GM23338 (cell line): Measurements from ENCODE around the gene JARID2. TPM values are rescaled to one million over a fixed set of nuclear protein-coding genes. Genes with fewer than 3 reads are reported as not detected.
A peak's percentile ranks its signal among the peaks of the same experiment; 100 is the strongest.

ENCODE experiments used
- ATAC-seq: fragments of 200-7000 bp; cut with Tn5 transposase; 3 replicates; pipeline ENCODE4 v1.9.1; 2020
- DNase-seq: peaks from one replicate; pipeline ENCODE4 v3.0.0-alpha.2; 2015; ENCODE audit warnings: low spot score
- H2AFZ ChIP-seq: fragments of 200-600 bp; sonication (generic); 2 replicates; pipeline ENCODE4 v1.8.0; 2016; ENCODE audit warnings: antibody characterized with exemption, mild to moderate bottlenecking, moderate library complexity
- H3F3A ChIP-seq: fragments of 200-600 bp; sonication (generic); replicated peaks from 2 replicates; pipeline ENCODE4 v1.8.0; 2017; ENCODE audit warnings: antibody characterized with exemption, mixed run types, low read depth
- H3K27ac ChIP-seq: fragments of 200-600 bp; sonication (generic); 2 replicates; pipeline ENCODE4 v1.6.1; 2016; ENCODE audit warnings: low read depth
- H3K27me3 ChIP-seq: fragments of 200-600 bp; sonication (generic); 2 replicates; pipeline ENCODE4 v1.8.0; 2016; ENCODE audit warnings: mild to moderate bottlenecking, mixed run types, moderate library complexity; ENCODE audit not compliant: insufficient read depth
- H3K36me3 ChIP-seq: fragments of 200-600 bp; sonication (generic); 2 replicates; pipeline ENCODE4 v1.8.0; 2016; ENCODE audit warnings: mild to moderate bottlenecking; ENCODE audit not compliant: insufficient read depth
- H3K4me1 ChIP-seq: fragments of 200-600 bp; sonication (generic); 2 replicates; pipeline ENCODE4 v1.8.0; 2016; ENCODE audit warnings: mild to moderate bottlenecking, moderate library complexity; ENCODE audit not compliant: insufficient read depth
- H3K4me2 ChIP-seq: fragments of 200-600 bp; sonication (generic); 2 replicates; pipeline ENCODE4 v1.7.1; 2017; ENCODE audit warnings: mixed run types
- H3K4me3 ChIP-seq: fragments of 200-600 bp; sonication (generic); 2 replicates; pipeline ENCODE4 v1.6.1; 2016; ENCODE audit warnings: mixed run types
- H3K79me2 ChIP-seq: fragments of 200-600 bp; sonication (generic); replicated peaks from 2 replicates; pipeline ENCODE4 v1.8.0; 2017; ENCODE audit warnings: mild to moderate bottlenecking; ENCODE audit not compliant: insufficient read depth
- H3K9me2 ChIP-seq: fragments of 200-600 bp; sonication (generic); 2 replicates; pipeline ENCODE4 v1.8.0; 2017; ENCODE audit not compliant: insufficient read depth
- H4K20me1 ChIP-seq: fragments of 200-600 bp; sonication (generic); replicated peaks from 2 replicates; pipeline ENCODE4 v1.8.0; 2017; ENCODE audit warnings: mild to moderate bottlenecking; ENCODE audit not compliant: insufficient read depth
- H3K27ac Mint-ChIP-seq: 2 replicates; pipeline ENCODE4 v1.8.0; 2020; ENCODE audit warnings: inconsistent platforms, mild to moderate bottlenecking, moderate library complexity, mixed read lengths
- H3K27me3 Mint-ChIP-seq: 3 replicates; pipeline ENCODE4 v1.8.0; 2022; ENCODE audit warnings: low read depth, mild to moderate bottlenecking, moderate library complexity, mixed read lengths, inconsistent platforms; ENCODE audit not compliant: insufficient read depth, poor library complexity
- H3K36me3 Mint-ChIP-seq: 3 replicates; pipeline ENCODE4 v1.8.0; 2021; ENCODE audit warnings: low read depth, mild to moderate bottlenecking, inconsistent platforms, moderate library complexity, mixed read lengths
- H3K4me1 Mint-ChIP-seq: 3 replicates; pipeline ENCODE4 v1.8.0; 2020; ENCODE audit warnings: mild to moderate bottlenecking, inconsistent platforms, mixed read lengths
- H3K4me3 Mint-ChIP-seq: 3 replicates; pipeline ENCODE4 v1.8.0; 2021; ENCODE audit warnings: moderate library complexity, mild to moderate bottlenecking, inconsistent platforms, mixed read lengths
- H3K9me3 Mint-ChIP-seq: 3 replicates; pipeline ENCODE4 v1.8.0; 2020; ENCODE audit warnings: moderate library complexity, mild to moderate bottlenecking, inconsistent platforms, mixed read lengths
- CREB1 ChIP-seq: fragments of 250-450 bp; sonication (Bioruptor Pico); IDR thresholded peaks from 2 replicates; pipeline ENCODE4 v1.5.0; 2020; ENCODE audit warnings: low read depth, mild to moderate bottlenecking, moderate library complexity
- EZH2 ChIP-seq: fragments of 200-600 bp; sonication (generic); IDR thresholded peaks from one replicate; pipeline ENCODE4 v1.8.0; 2017; ENCODE audit warnings: antibody characterized with exemption, mild to moderate bottlenecking, low read depth; ENCODE audit not compliant: unreplicated experiment
- EZH2phosphoT487 ChIP-seq: fragments of 200-600 bp; sonication (generic); IDR thresholded peaks from one replicate; pipeline ENCODE4 v1.8.1; 2018; ENCODE audit warnings: antibody characterized with exemption; ENCODE audit not compliant: unreplicated experiment
- JUNB ChIP-seq: IDR thresholded peaks from one replicate; pipeline ENCODE4 v1.6.1; 2016; ENCODE audit warnings: antibody characterized with exemption; ENCODE audit not compliant: unreplicated experiment
- POLR2AphosphoS5 ChIP-seq: IDR thresholded peaks from 2 replicates; pipeline ENCODE4 v1.6.1; 2016; ENCODE audit warnings: antibody characterized with exemption, low read depth
- STAT1 ChIP-seq: IDR thresholded peaks from one replicate; pipeline ENCODE4 v1.6.1; 2016; ENCODE audit warnings: antibody characterized with exemption; ENCODE audit not compliant: unreplicated experiment
- ZNF114 ChIP-seq: fragments of 250-450 bp; sonication (Bioruptor Pico); IDR thresholded peaks from 2 replicates; pipeline ENCODE4 v1.5.0; 2020; ENCODE audit warnings: mild to moderate bottlenecking, moderate library complexity
- polyA plus RNA-seq: library from polyadenylated mRNA; unstranded; fragments of >200 nt; fragmentation: Nextera tagmentation; extraction: Ambion mirVana; gene quantifications from 2 replicates; pipeline ENCODE4 v1.2.1, GENCODE V29; 2016
- total RNA-seq: library from RNA; depleted of rRNA; stranded (reverse); fragments of >200 nt; shearing (Covaris generic); gene quantifications from 2 replicates; pipeline ENCODE4 v1.2.3, GENCODE V29; 2014
- TF ChIP-seq, protein P1 (sequence below), 2 experiments: fragments of 200-600 bp in 1 of 2; sonication (generic) in 1 of 2; conservative IDR thresholded peaks; 2 replicates each; pipeline versions ENCODE4 v1.5.1 to v1.6.1; 2016 to 2017; ENCODE audit warnings: antibody characterized with exemption in 2 of 2, low read depth in 2 of 2, mild to moderate bottlenecking in 2 of 2, moderate library complexity in 1 of 2
- TF ChIP-seq, protein P2 (sequence below): fragments of 250-450 bp; sonication (Bioruptor Pico); IDR thresholded peaks from 2 replicates; pipeline ENCODE4 v1.5.0; 2020; ENCODE audit warnings: mild to moderate bottlenecking, moderate library complexity
- TF ChIP-seq, protein P3 (sequence below): IDR thresholded peaks from 2 replicates; pipeline ENCODE4 v1.6.1; 2016; ENCODE audit warnings: antibody characterized with exemption

JARID2 gene
- total and polyA plus RNA-seq, 2 experiments from 2014 or later: 92.8 to 196 TPM

DNA sequence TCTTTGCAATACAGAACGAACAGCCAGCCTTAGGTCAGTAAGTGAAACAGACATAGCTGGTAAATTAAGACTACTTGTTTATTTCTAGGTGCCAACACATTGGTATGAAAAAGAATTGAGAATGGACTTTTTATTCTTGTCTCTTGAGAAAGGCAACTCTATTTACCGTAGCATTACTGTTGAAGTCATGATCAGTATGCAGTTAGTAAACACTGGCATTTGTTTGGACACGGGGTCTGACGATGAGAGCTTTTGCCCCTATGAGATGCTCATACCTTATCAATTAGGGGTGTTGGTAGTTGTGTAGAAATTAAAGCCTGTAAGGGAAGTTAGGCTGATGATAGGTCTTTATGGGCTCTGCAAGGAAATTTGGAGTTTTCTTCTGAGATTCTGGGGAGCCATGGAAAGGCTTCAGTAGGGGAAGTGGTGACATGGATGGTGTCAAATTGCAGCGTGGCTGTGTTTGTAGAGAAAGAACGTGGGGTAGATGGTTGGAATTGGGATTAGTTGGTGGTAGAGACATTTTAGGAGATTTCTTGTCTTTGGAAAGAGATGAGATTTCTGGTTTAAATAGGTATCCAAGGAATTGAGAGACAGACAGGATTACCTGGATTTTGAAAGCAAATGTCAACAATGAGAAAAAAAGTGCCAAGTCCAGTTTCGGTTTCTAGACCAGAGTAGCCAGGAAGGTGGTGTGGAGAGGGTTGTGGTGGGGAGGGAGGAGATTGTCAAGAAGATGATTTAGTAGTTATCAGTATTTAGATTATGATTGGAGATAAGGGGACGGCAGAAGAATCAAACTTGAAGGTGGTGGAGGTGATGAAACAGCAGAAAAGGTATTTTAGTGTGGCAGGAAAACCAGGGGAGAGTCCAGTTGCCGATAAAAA lies 116.6 kb downstream of the JARID2 start:
- no peaks in the 10 kb centered on the region for H3K27me3 ChIP-seq
- H3F3A ChIP-seq: peaks cover 18% of the 10 kb centered on the region
- no peaks in the 10 kb centered on the region for H3K36me3 ChIP-seq
- Mint-ChIP-seq H3K27ac (no peak overlapping the region), H3K27me3 (peaks cover 23% of the 10 kb centered on the region), H3K36me3 (no peaks in the 10 kb centered on the region; the same call in 2 of the 3 replicates), H3K4me1 (peaks cover 23% of the 10 kb centered on the region), H3K9me3 (no peaks in the 10 kb centered on the region), H3K4me3 (no peak overlapping the region)
- peak overlapping the region; percentile 29; the same call in 1 of the 2 replicates for H3K27ac ChIP-seq
- peaks cover 100% of the 10 kb centered on the region for H3K79me2 ChIP-seq
- no peak overlapping the region for H2AFZ ChIP-seq
- TF ChIP-seq JUNB (no peak), CREB1 (CRISPR knock-in tag) (no peak), STAT1 (no peak), POLR2AphosphoS5 (no peak), EZH2 (no peak), EZH2phosphoT487 (no peak), ZNF114 (CRISPR knock-in tag) (no peak)
- TF ChIP-seq, protein P1, sequence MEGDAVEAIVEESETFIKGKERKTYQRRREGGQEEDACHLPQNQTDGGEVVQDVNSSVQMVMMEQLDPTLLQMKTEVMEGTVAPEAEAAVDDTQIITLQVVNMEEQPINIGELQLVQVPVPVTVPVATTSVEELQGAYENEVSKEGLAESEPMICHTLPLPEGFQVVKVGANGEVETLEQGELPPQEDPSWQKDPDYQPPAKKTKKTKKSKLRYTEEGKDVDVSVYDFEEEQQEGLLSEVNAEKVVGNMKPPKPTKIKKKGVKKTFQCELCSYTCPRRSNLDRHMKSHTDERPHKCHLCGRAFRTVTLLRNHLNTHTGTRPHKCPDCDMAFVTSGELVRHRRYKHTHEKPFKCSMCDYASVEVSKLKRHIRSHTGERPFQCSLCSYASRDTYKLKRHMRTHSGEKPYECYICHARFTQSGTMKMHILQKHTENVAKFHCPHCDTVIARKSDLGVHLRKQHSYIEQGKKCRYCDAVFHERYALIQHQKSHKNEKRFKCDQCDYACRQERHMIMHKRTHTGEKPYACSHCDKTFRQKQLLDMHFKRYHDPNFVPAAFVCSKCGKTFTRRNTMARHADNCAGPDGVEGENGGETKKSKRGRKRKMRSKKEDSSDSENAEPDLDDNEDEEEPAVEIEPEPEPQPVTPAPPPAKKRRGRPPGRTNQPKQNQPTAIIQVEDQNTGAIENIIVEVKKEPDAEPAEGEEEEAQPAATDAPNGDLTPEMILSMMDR (conservative IDR thresholded peaks at IDR 0.05; ENCODE audit: low read depth in 2 of 2): no peak
- TF ChIP-seq, protein P2, sequence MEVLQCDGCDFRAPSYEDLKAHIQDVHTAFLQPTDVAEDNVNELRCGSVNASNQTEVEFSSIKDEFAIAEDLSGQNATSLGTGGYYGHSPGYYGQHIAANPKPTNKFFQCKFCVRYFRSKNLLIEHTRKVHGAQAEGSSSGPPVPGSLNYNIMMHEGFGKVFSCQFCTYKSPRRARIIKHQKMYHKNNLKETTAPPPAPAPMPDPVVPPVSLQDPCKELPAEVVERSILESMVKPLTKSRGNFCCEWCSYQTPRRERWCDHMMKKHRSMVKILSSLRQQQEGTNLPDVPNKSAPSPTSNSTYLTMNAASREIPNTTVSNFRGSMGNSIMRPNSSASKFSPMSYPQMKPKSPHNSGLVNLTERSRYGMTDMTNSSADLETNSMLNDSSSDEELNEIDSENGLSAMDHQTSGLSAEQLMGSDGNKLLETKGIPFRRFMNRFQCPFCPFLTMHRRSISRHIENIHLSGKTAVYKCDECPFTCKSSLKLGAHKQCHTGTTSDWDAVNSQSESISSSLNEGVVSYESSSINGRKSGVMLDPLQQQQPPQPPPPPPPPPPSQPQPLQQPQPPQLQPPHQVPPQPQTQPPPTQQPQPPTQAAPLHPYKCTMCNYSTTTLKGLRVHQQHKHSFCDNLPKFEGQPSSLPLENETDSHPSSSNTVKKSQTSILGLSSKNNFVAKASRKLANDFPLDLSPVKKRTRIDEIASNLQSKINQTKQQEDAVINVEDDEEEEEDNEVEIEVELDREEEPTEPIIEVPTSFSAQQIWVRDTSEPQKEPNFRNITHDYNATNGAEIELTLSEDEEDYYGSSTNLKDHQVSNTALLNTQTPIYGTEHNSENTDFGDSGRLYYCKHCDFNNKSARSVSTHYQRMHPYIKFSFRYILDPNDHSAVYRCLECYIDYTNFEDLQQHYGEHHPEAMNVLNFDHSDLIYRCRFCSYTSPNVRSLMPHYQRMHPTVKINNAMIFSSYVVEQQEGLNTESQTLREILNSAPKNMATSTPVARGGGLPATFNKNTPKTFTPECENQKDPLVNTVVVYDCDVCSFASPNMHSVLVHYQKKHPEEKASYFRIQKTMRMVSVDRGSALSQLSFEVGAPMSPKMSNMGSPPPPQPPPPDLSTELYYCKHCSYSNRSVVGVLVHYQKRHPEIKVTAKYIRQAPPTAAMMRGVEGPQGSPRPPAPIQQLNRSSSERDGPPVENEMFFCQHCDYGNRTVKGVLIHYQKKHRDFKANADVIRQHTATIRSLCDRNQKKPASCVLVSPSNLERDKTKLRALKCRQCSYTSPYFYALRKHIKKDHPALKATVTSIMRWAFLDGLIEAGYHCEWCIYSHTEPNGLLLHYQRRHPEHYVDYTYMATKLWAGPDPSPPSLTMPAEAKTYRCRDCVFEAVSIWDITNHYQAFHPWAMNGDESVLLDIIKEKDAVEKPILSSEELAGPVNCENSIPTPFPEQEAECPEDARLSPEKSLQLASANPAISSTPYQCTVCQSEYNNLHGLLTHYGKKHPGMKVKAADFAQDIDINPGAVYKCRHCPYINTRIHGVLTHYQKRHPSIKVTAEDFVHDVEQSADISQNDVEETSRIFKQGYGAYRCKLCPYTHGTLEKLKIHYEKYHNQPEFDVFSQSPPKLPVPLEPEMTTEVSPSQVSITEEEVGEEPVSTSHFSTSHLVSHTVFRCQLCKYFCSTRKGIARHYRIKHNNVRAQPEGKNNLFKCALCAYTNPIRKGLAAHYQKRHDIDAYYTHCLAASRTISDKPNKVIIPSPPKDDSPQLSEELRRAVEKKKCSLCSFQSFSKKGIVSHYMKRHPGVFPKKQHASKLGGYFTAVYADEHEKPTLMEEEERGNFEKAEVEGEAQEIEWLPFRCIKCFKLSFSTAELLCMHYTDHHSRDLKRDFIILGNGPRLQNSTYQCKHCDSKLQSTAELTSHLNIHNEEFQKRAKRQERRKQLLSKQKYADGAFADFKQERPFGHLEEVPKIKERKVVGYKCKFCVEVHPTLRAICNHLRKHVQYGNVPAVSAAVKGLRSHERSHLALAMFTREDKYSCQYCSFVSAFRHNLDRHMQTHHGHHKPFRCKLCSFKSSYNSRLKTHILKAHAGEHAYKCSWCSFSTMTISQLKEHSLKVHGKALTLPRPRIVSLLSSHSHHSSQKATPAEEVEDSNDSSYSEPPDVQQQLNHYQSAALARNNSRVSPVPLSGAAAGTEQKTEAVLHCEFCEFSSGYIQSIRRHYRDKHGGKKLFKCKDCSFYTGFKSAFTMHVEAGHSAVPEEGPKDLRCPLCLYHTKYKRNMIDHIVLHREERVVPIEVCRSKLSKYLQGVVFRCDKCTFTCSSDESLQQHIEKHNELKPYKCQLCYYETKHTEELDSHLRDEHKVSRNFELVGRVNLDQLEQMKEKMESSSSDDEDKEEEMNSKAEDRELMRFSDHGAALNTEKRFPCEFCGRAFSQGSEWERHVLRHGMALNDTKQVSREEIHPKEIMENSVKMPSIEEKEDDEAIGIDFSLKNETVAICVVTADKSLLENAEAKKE (CRISPR knock-in tag): no peak
- TF ChIP-seq, protein P3, sequence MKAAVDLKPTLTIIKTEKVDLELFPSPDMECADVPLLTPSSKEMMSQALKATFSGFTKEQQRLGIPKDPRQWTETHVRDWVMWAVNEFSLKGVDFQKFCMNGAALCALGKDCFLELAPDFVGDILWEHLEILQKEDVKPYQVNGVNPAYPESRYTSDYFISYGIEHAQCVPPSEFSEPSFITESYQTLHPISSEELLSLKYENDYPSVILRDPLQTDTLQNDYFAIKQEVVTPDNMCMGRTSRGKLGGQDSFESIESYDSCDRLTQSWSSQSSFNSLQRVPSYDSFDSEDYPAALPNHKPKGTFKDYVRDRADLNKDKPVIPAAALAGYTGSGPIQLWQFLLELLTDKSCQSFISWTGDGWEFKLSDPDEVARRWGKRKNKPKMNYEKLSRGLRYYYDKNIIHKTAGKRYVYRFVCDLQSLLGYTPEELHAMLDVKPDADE: no peak
- ATAC-seq (no peak), DNase-seq (no peak)
- peak overlapping the region; percentile 50 for H3K4me2 ChIP-seq
- H3K4me3 ChIP-seq: no peak overlapping the region
- no peaks in the 10 kb centered on the region for H3K9me2 ChIP-seq
- H4K20me1 ChIP-seq: peaks cover 98% of the 10 kb centered on the region
- peaks cover 97% of the 10 kb centered on the region for H3K4me1 ChIP-seq
